Lower leg skin (tissue), 3 donors: Measurements from ENCODE around the gene NDUFB1.

Experiments
- CTCF ChIP-seq, 3 donors: fragments of 450-650 bp; IDR thresholded peaks; one replicate each; pipeline ENCODE4 v1.5.1; 2016; ENCODE audit warnings: antibody characterized with exemption in 3 of 3, mild to moderate bottlenecking in 3 of 3, moderate library complexity in 2 of 3
- POLR2A ChIP-seq, 2 donors: fragments of 450-650 bp; IDR thresholded peaks; one replicate each; pipeline ENCODE4 v1.6.1; 2016 to 2017; ENCODE audit warnings: antibody characterized with exemption in 2 of 2, mild to moderate bottlenecking in 1 of 2, moderate library complexity in 1 of 2

DNA sequence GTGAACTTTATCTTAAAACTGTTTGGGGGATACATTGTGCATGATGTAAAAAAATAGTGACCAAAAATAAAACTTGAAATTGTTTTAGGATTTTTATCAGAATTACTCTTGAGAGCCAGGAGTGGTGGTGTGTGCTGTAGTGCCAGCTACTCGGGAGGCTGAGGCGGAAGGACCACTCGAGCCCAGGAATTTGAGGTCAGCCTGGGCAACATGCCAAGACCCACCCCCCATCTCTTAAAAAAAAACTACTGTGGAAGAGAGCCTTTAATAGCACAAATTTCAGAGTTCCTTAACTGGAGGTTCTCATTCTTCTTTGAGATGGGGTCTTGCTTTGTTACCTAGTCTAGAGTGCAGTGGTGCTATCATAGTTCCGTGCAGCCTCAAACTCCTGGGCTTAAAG lies 21.8 kb upstream of the NDUFB1 start:
- TF ChIP-seq CTCF (IDR thresholded peaks at IDR 0.05): no peak
- no peak for TF ChIP-seq POLR2A (IDR thresholded peaks at IDR 0.05)
